GM23248 (cell line): ENCODE results near the gene CADM1. TPM values are rescaled to one million over a fixed set of nuclear protein-coding genes. Genes with fewer than 3 reads are reported as not detected.

Source experiments
- DNase-seq: peaks from one replicate; pipeline ENCODE4 v3.0.0-alpha.2; 2015
- H2AFZ ChIP-seq: fragments of 200-600 bp; sonication (generic); 2 replicates; pipeline ENCODE4 v1.6.1; 2016; ENCODE audit warnings: antibody characterized with exemption
- H3F3A ChIP-seq: fragments of 200-600 bp; sonication (generic); 2 replicates; pipeline ENCODE4 v1.6.1; 2016; ENCODE audit warnings: mild to moderate bottlenecking, antibody characterized with exemption, mixed run types; ENCODE audit not compliant: insufficient read depth
- H3K27ac ChIP-seq: fragments of 200-600 bp; sonication (generic); 2 replicates; pipeline ENCODE4 v1.5.1; 2016; ENCODE audit warnings: mild to moderate bottlenecking
- H3K27me3 ChIP-seq: fragments of 200-600 bp; sonication (generic); replicated peaks from 2 replicates; pipeline ENCODE4 v1.6.1; 2016; ENCODE audit warnings: mild to moderate bottlenecking; ENCODE audit not compliant: insufficient read depth
- H3K36me3 ChIP-seq: fragments of 200-600 bp; sonication (generic); 2 replicates; pipeline ENCODE4 v1.6.1; 2016; ENCODE audit warnings: low read depth, mild to moderate bottlenecking
- H3K4me1 ChIP-seq: fragments of 200-600 bp; sonication (generic); 2 replicates; pipeline ENCODE4 v1.6.1; 2016; ENCODE audit warnings: mild to moderate bottlenecking; ENCODE audit not compliant: insufficient read depth
- H3K4me2 ChIP-seq: fragments of 200-600 bp; sonication (generic); one replicate; pipeline ENCODE4 v1.6.1; 2016; ENCODE audit warnings: mild to moderate bottlenecking; ENCODE audit not compliant: unreplicated experiment
- H3K4me3 ChIP-seq: fragments of 200-600 bp; sonication (generic); 2 replicates; pipeline ENCODE4 v1.5.1; 2016; ENCODE audit warnings: mild to moderate bottlenecking
- H3K79me2 ChIP-seq: fragments of 200-600 bp; sonication (generic); 2 replicates; pipeline ENCODE4 v1.6.1; 2016; ENCODE audit warnings: mild to moderate bottlenecking; ENCODE audit not compliant: insufficient read depth
- H3K9ac ChIP-seq: fragments of 200-600 bp; sonication (generic); 2 replicates; pipeline ENCODE4 v1.6.1; 2016; ENCODE audit warnings: mild to moderate bottlenecking
- H3K9me2 ChIP-seq: fragments of 200-600 bp; sonication (generic); 2 replicates; pipeline ENCODE4 v1.6.1; 2016; ENCODE audit warnings: mixed run types, mild to moderate bottlenecking, moderate library complexity; ENCODE audit not compliant: insufficient read depth
- H3K9me3 ChIP-seq: fragments of 200-600 bp; sonication (generic); one replicate; pipeline ENCODE4 v1.6.1; 2017; ENCODE audit warnings: low read depth
- H4K20me1 ChIP-seq: fragments of 200-600 bp; sonication (generic); 2 replicates; pipeline ENCODE4 v1.6.0; 2016; ENCODE audit not compliant: insufficient read depth
- EZH2 ChIP-seq: fragments of 200-600 bp; sonication (generic); IDR thresholded peaks from 2 replicates; pipeline ENCODE4 v1.6.1; 2018; ENCODE audit warnings: antibody characterized with exemption, mild to moderate bottlenecking; ENCODE audit not compliant: insufficient read depth, poor library complexity, severe bottlenecking
- EZH2phosphoT487 ChIP-seq: fragments of 200-600 bp; sonication (generic); IDR thresholded peaks from 2 replicates; pipeline ENCODE4 v1.6.1; 2018; ENCODE audit warnings: antibody characterized with exemption, moderate library complexity, mild to moderate bottlenecking, low read depth; ENCODE audit not compliant: insufficient read depth
- WGBS, 2 experiments: methylation state at CpG; one replicate each; pipeline ENCODE4 v1.1.6; 2015 to 2017; ENCODE audit warnings: low lambda C conversion rate in 2 of 2, low coverage in 1 of 2; ENCODE audit errors: missing lambda C conversion rate in 2 of 2; 5-methylcytosine and 5-hydroxymethylcytosine counted together
- in situ Hi-C: fragments of 300-500 bp; cut with MboI; formaldehyde crosslinking; loops from 2 replicates; pipeline ENCODE4 v1.15.0; 2020
- polyA plus RNA-seq: library from polyadenylated mRNA; unstranded; fragments of >200 nt; fragmentation: Nextera tagmentation; extraction: Ambion mirVana; gene quantifications from 2 replicates; pipeline ENCODE4 v1.2.1, GENCODE V29; 2016
- total RNA-seq: library from RNA; depleted of rRNA; stranded (reverse); fragments of >200 nt; shearing (Covaris generic); gene quantifications from 2 replicates; pipeline ENCODE4 v1.2.3, GENCODE V29; 2014

CADM1 gene
- total and polyA plus RNA-seq, 2 experiments from 2014 or later = 0.83 to 1.4 TPM

- no peaks in the 10 kb centered on the region for H3K9me3 ChIP-seq
- no peak overlapping the region for H3K27ac ChIP-seq
- no peak overlapping the region for H3K4me2 ChIP-seq
- H3K27me3 ChIP-seq = 0 out of 2 replicates have a peak, but pooled peaks cover under 1% of the 10 kb centered on the region
- no peak for TF ChIP-seq EZH2phosphoT487
- no peak for TF ChIP-seq EZH2
- no peaks in the 10 kb centered on the region for H3K79me2 ChIP-seq
- no peaks in the 10 kb centered on the region for H3K9me2 ChIP-seq
- H3K4me3 ChIP-seq = no peak overlapping the region
- no peaks in the 10 kb centered on the region for H4K20me1 ChIP-seq
- H2AFZ ChIP-seq = no peak overlapping the region
- WGBS, 2 experiments = 14 to 22% methylated on average over 1 of the region's 1 CpG
- no peak for DNase-seq
- no peaks in the 10 kb centered on the region for H3K4me1 ChIP-seq
- in situ Hi-C loops = no loop called here
- no peaks in the 10 kb centered on the region for H3K36me3 ChIP-seq
- no peaks in the 10 kb centered on the region for H3F3A ChIP-seq
- H3K9ac ChIP-seq = no peak overlapping the region
These were observed 10.7 kb downstream of the CADM1 start for GRCh38 chr11:115493488-115493887.

- no peak overlapping the region for H3K4me2 ChIP-seq
- no peak for TF ChIP-seq EZH2
- no peak for TF ChIP-seq EZH2phosphoT487
- no peak overlapping the region for H2AFZ ChIP-seq
- H3K79me2 ChIP-seq = no peaks in the 10 kb centered on the region
- no peaks in the 10 kb centered on the region for H3F3A ChIP-seq
- H3K36me3 ChIP-seq = no peaks in the 10 kb centered on the region
- no peak overlapping the region for H3K9ac ChIP-seq
- no peak overlapping the region for H3K27ac ChIP-seq
- H3K27me3 ChIP-seq = no peaks in the 10 kb centered on the region
- 31 to 41% methylated on average over 4 of the region's 4 CpGs for WGBS, 2 experiments
- no peaks in the 10 kb centered on the region for H3K4me1 ChIP-seq
- H3K9me3 ChIP-seq = no peaks in the 10 kb centered on the region
- H3K9me2 ChIP-seq = no peaks in the 10 kb centered on the region
- DNase-seq = no peak
- no peaks in the 10 kb centered on the region for H4K20me1 ChIP-seq
- H3K4me3 ChIP-seq = no peak overlapping the region
- in situ Hi-C loops = no loop called here
These were observed 14.7 kb downstream of the CADM1 start for GRCh38 chr11:115489466-115489865.

GRCh38 chr11:115488945-115489344 is 15.3 kb downstream of the CADM1 start:
- no peak overlapping the region for H3K27ac ChIP-seq
- TF ChIP-seq EZH2phosphoT487 (no peak), EZH2 (no peak)
- no peaks in the 10 kb centered on the region for H3K4me1 ChIP-seq
- no peaks in the 10 kb centered on the region for H3F3A ChIP-seq
- no peaks in the 10 kb centered on the region for H3K9me2 ChIP-seq
- no peak for DNase-seq
- no peaks in the 10 kb centered on the region for H3K27me3 ChIP-seq
- no peaks in the 10 kb centered on the region for H3K9me3 ChIP-seq
- no peak overlapping the region for H3K4me3 ChIP-seq
- WGBS, 2 experiments = 37% methylated on average over 3 of the region's 3 CpGs
- no peaks in the 10 kb centered on the region for H4K20me1 ChIP-seq
- H3K4me2 ChIP-seq = no peak overlapping the region
- H3K79me2 ChIP-seq = no peaks in the 10 kb centered on the region
- in situ Hi-C loops = no loop called here
- H3K36me3 ChIP-seq = no peaks in the 10 kb centered on the region
- no peak overlapping the region for H2AFZ ChIP-seq
- H3K9ac ChIP-seq = no peak overlapping the region

GRCh38 chr11:115481528-115481927 is 22.7 kb downstream of the CADM1 start:
- no peaks in the 10 kb centered on the region for H3K79me2 ChIP-seq
- no peak overlapping the region for H3K4me2 ChIP-seq
- no peak overlapping the region for H2AFZ ChIP-seq
- H3K36me3 ChIP-seq = no peaks in the 10 kb centered on the region
- H3K9me2 ChIP-seq = no peaks in the 10 kb centered on the region
- H3K4me1 ChIP-seq = no peaks in the 10 kb centered on the region
- no peaks in the 10 kb centered on the region for H3F3A ChIP-seq
- in situ Hi-C loops = no loop called here
- no peak overlapping the region for H3K4me3 ChIP-seq
- H3K27ac ChIP-seq = no peak overlapping the region
- TF ChIP-seq EZH2phosphoT487 (no peak), EZH2 (no peak)
- H3K9ac ChIP-seq = no peak overlapping the region
- no peaks in the 10 kb centered on the region for H3K9me3 ChIP-seq
- no peaks in the 10 kb centered on the region for H3K27me3 ChIP-seq
- H4K20me1 ChIP-seq = no peaks in the 10 kb centered on the region
- DNase-seq = no peak
- 30 to 50% methylated on average over 2 of the region's 2 CpGs for WGBS, 2 experiments

- DNase-seq = no peak
- no peaks in the 10 kb centered on the region for H3K79me2 ChIP-seq
- H4K20me1 ChIP-seq = no peaks in the 10 kb centered on the region
- no peaks in the 10 kb centered on the region for H3K9me3 ChIP-seq
- in situ Hi-C loops = no loop called here
- no peaks in the 10 kb centered on the region for H3K27me3 ChIP-seq
- H3K36me3 ChIP-seq = no peaks in the 10 kb centered on the region
- no peak overlapping the region for H3K27ac ChIP-seq
- no peak overlapping the region for H3K4me3 ChIP-seq
- no peak overlapping the region for H2AFZ ChIP-seq
- 0% methylated on average over 1 of the region's 1 CpG for WGBS, 2 experiments
- H3K9me2 ChIP-seq = no peaks in the 10 kb centered on the region
- TF ChIP-seq EZH2phosphoT487 (no peak), EZH2 (no peak)
- H3K4me1 ChIP-seq = no peaks in the 10 kb centered on the region
- H3K4me2 ChIP-seq = no peak overlapping the region
- no peaks in the 10 kb centered on the region for H3F3A ChIP-seq
- H3K9ac ChIP-seq = no peak overlapping the region
These were observed 23.6 kb downstream of the CADM1 start for GRCh38 chr11:115480611-115481010.
